K562 (cell line): ENCODE results near the gene FAM32A. TPM values are rescaled to one million over a fixed set of nuclear protein-coding genes. Genes with fewer than 3 reads are reported as not detected.
A peak's percentile ranks its signal among the peaks of the same experiment; 100 is the strongest.

Experiments
- ATAC-seq: fragments of 200-7000 bp; cut with Tn5 transposase; 3 replicates; pipeline ENCODE4 v1.9.1; 2020; ENCODE audit warnings: moderate library complexity
- BruUV-seq: library from RNA; stranded (reverse); fragments of 400-500 nt; replicated peaks from 2 replicates; lab custom pipeline; 2021; lab: Mats Ljungman, UMichigan
- CTCF ChIA-PET: fragments of 300-600 bp; formaldehyde crosslinking; extraction: SDS; loops from one replicate; lab custom pipeline; 2021; ENCODE audit warnings: low intra/inter-chr PET ratio; lab: Yijun Ruan, JAX
- POLR2A ChIA-PET: fragments of 300-600, 350-650 bp; sonication (Branson Sonifier 250); formaldehyde crosslinking; extraction: SDS; loops from one replicate; lab custom pipeline; 2021; ENCODE audit warnings: antibody characterized with exemption, inconsistent platforms; lab: Yijun Ruan, JAX
- DNase-seq, 4 experiments: peaks; one replicate each; pipeline versions ENCODE4 v3.0.0 to v3.0.0-alpha.2; 2011 to 2018; ENCODE audit warnings: low spot score in 3 of 4, mixed read lengths in 3 of 4; ENCODE audit errors: extremely low read depth in 1 of 4
- FAIRE-seq: peaks from 2 replicates; lab custom pipeline; 2011; peaks lifted over from hg19 to GRCh38; lab: Jason Lieb, UNC
- H2AFZ ChIP-seq: 2 replicates; pipeline ENCODE4 v1.6.0; 2011; ENCODE audit warnings: low read depth, low read length, control low read depth, inconsistent platforms
- H3K27ac ChIP-seq: fragments of 200-600 bp; 3 replicates; pipeline ENCODE4 v1.8.0; 2011; ENCODE audit warnings: low read depth, mild to moderate bottlenecking, control low read depth, inconsistent platforms, low read length, moderate library complexity, mixed read lengths; ENCODE audit errors: extremely low read depth
- H3K27me3 ChIP-seq, 2 experiments: fragments of 300-600 bp in 1 of 2; 2 replicates in 1 of 2; 3 replicates in 1 of 2; pipeline versions ENCODE4 v1.6.0 to v1.8.0; 2011; ENCODE audit warnings: inconsistent platforms in 2 of 2, low read length in 2 of 2, mild to moderate bottlenecking in 1 of 2, mixed read lengths in 1 of 2, moderate library complexity in 1 of 2; ENCODE audit not compliant: control insufficient read depth in 2 of 2, insufficient read depth in 2 of 2
- H3K36me3 ChIP-seq: fragments of 300-600 bp; 3 replicates; pipeline ENCODE4 v1.8.0; 2011; ENCODE audit warnings: mild to moderate bottlenecking, low read length, inconsistent platforms; ENCODE audit not compliant: control insufficient read depth, insufficient read depth
- H3K4me1 ChIP-seq, 2 experiments: fragments of 200-600 bp in 1 of 2; replicated peaks in 1 of 2; 2 replicates in 1 of 2; 3 replicates in 1 of 2; pipeline versions ENCODE4 v1.5.1 to v1.8.0; 2011; ENCODE audit warnings: inconsistent platforms in 2 of 2, low read length in 2 of 2, mild to moderate bottlenecking in 1 of 2, mixed read lengths in 1 of 2, moderate library complexity in 1 of 2; ENCODE audit not compliant: control insufficient read depth in 2 of 2, insufficient read depth in 2 of 2
- H3K4me2 ChIP-seq: 2 replicates; pipeline ENCODE4 v1.6.1; 2011; ENCODE audit warnings: low read length, control low read depth, inconsistent platforms, mixed read lengths; ENCODE audit not compliant: insufficient read depth
- H3K4me3 ChIP-seq: fragments of 200-600 bp; sonication (generic), shearing (Covaris generic); 2 replicates; pipeline ENCODE4 v1.5.1; 2016; ENCODE audit warnings: control low read depth, inconsistent platforms
- H3K79me2 ChIP-seq: fragments of 200-600 bp; 3 replicates; pipeline ENCODE4 v1.8.0; 2011; ENCODE audit warnings: low read length, inconsistent platforms; ENCODE audit not compliant: control insufficient read depth, insufficient read depth
- H3K9ac ChIP-seq, 2 experiments: 2 replicates each; pipeline versions ENCODE4 v1.6.0 to v1.6.1; 2011; ENCODE audit warnings: low read depth in 2 of 2, low read length in 2 of 2, control low read depth in 1 of 2, inconsistent platforms in 1 of 2, mild to moderate bottlenecking in 1 of 2, mixed read lengths in 1 of 2; ENCODE audit not compliant: insufficient read depth in 1 of 2
- H3K9me1 ChIP-seq: one replicate; pipeline ENCODE4 v1.6.0; 2011; ENCODE audit warnings: inconsistent platforms, mild to moderate bottlenecking, low read length, moderate library complexity; ENCODE audit not compliant: control insufficient read depth, insufficient read depth
- H3K9me3 ChIP-seq: replicated peaks from 2 replicates; pipeline ENCODE4 v1.5.1; 2011; ENCODE audit warnings: low read depth, low read length, inconsistent platforms; ENCODE audit not compliant: control insufficient read depth, insufficient read depth
- H4K20me1 ChIP-seq: replicated peaks from 2 replicates; pipeline ENCODE4 v1.6.1; 2011; ENCODE audit warnings: low read length, inconsistent platforms, mixed read lengths; ENCODE audit not compliant: control insufficient read depth, insufficient read depth
- ARID1B ChIP-seq: fragments of 450-650 bp; IDR thresholded peaks from 2 replicates; pipeline ENCODE4 v1.6.1; 2016; ENCODE audit warnings: antibody characterized with exemption, mild to moderate bottlenecking, inconsistent platforms
- BHLHE40 ChIP-seq: IDR thresholded peaks from 2 replicates; pipeline ENCODE4 v1.6.1; 2011; ENCODE audit warnings: low read length, improper control_type of control experiment
- CREM ChIP-seq: IDR thresholded peaks from 2 replicates; pipeline ENCODE4 v1.6.1; 2014; ENCODE audit warnings: antibody characterized with exemption, low read depth
- DACH1 ChIP-seq: fragments of 450-650 bp; IDR thresholded peaks from 2 replicates; pipeline ENCODE4 v1.6.1; 2018; ENCODE audit not compliant: partially characterized antibody
- EGR1 ChIP-seq: fragments of 450-650 bp; conservative IDR thresholded peaks from 2 replicates; pipeline ENCODE4 v1.6.1; 2017; ENCODE audit warnings: mild to moderate bottlenecking
- EHMT2 ChIP-seq: fragments of 450-650 bp; IDR thresholded peaks from 2 replicates; pipeline ENCODE4 v1.6.1; 2018; ENCODE audit warnings: antibody characterized with exemption
- FOS ChIP-seq: IDR thresholded peaks from 3 replicates; pipeline ENCODE4 v1.6.1; 2011; ENCODE audit not compliant: insufficient read length; ENCODE audit errors: extremely low read depth
- LEF1 ChIP-seq: fragments of 450-650 bp; IDR thresholded peaks from 2 replicates; pipeline ENCODE4 v1.6.1; 2016; ENCODE audit warnings: mild to moderate bottlenecking
- MEIS2 ChIP-seq: fragments of 450-650 bp; IDR thresholded peaks from 2 replicates; pipeline ENCODE4 v1.6.1; 2014; ENCODE audit warnings: mild to moderate bottlenecking; ENCODE audit not compliant: partially characterized antibody
- MIER1 ChIP-seq: fragments of 450-650 bp; IDR thresholded peaks from 2 replicates; pipeline ENCODE4 v1.6.1; 2016; ENCODE audit warnings: antibody characterized with exemption, mild to moderate bottlenecking, low read depth
- NBN ChIP-seq: fragments of 450-650 bp; IDR thresholded peaks from 2 replicates; pipeline ENCODE4 v1.6.1; 2016; ENCODE audit warnings: low read depth, mild to moderate bottlenecking
- NEUROD1 ChIP-seq: fragments of 150-350 bp; IDR thresholded peaks from 2 replicates; pipeline ENCODE4 v1.6.1; 2014; ENCODE audit warnings: borderline replicate concordance, low read length, low read depth; ENCODE audit not compliant: partially characterized antibody
- NR2C1 ChIP-seq, 2 experiments: fragments of 450-650 bp; IDR thresholded peaks; 2 replicates each; pipeline ENCODE4 v1.6.1; 2017; ENCODE audit warnings: mild to moderate bottlenecking in 2 of 2, antibody characterized with exemption in 1 of 2, inconsistent platforms in 1 of 2, missing compliant biosample characterization in 1 of 2, missing genetic modification characterization in 1 of 2
- NR2C2 ChIP-seq, 2 experiments: fragments of 200-800 bp in 1 of 2; sonication (Bioruptor generic) in 1 of 2; sonication (generic) in 1 of 2; formaldehyde crosslinking in 1 of 2; IDR thresholded peaks; 2 replicates each; pipeline versions ENCODE4 v1.6.1 to v1.8.0; 2016 to 2022; ENCODE audit warnings: mild to moderate bottlenecking in 1 of 2, missing compliant biosample characterization in 1 of 2, missing genetic modification characterization in 1 of 2, missing genetic modification reagents in 1 of 2
- SOX6 ChIP-seq: fragments of 450-650 bp; IDR thresholded peaks from 2 replicates; pipeline ENCODE4 v1.6.1; 2014; ENCODE audit warnings: mild to moderate bottlenecking
- TEAD1 ChIP-seq, 2 experiments: fragments of 450-650 bp in 1 of 2; sonication (generic) in 1 of 2; formaldehyde crosslinking; IDR thresholded peaks; 2 replicates each; pipeline versions ENCODE4 v1.4.0 to v1.8.0; 2020 to 2022; ENCODE audit warnings: mild to moderate bottlenecking in 2 of 2, missing genetic modification reagents in 1 of 2
- ZNF121 ChIP-seq: sonication (generic); formaldehyde crosslinking; conservative IDR thresholded peaks from 2 replicates; pipeline ENCODE4 v1.8.0; 2022; ENCODE audit warnings: missing genetic modification reagents
- WGBS: fragments of 100-300 bp; shearing (Covaris generic); methylation state at CpG from one replicate; pipeline ENCODE4 v1.1.6; 2016; ENCODE audit warnings: low coverage, mixed read lengths; ENCODE audit not compliant: insufficient coverage; ENCODE audit errors: missing lambda C conversion rate; 5-methylcytosine and 5-hydroxymethylcytosine counted together
- in situ Hi-C: fragments of 300-500 bp; cut with MboI; formaldehyde crosslinking; loops from 4 replicates; pipeline ENCODE4 v1.15.0; 2018; ENCODE audit warnings: inconsistent platforms, mixed read lengths
- intact Hi-C: fragments of 100-400 bp; cut with micrococcal nuclease; formaldehyde crosslinking; loops from 2 replicates; pipeline ENCODE4 v1.14.2; 2022
- polyA plus RNA-seq, 8 experiments: library from polyadenylated mRNA; depleted of rRNA in 4 of 8; stranded (reverse) in 5 of 8; unstranded in 3 of 8; fragments of >200 nt; fragmentation: Nextera tagmentation in 2 of 8; fragmentation: Illumina TruSeq in 1 of 8; extraction: Ambion mirVana in 2 of 8; extraction: Trizol in 1 of 8; gene quantifications; 2 replicates each; pipeline versions ENCODE4 v1.2.1 to v1.2.3, GENCODE V29; 2011 to 2014; ENCODE audit warnings: inconsistent platforms in 1 of 8, missing spikeins in 1 of 8
- total RNA-seq, 7 experiments: library from RNA; depleted of rRNA in 6 of 7; stranded (reverse); fragments of >200 nt in 6 of 7; fragmentation: Illumina TruSeq in 2 of 7; extraction: Trizol in 2 of 7; gene quantifications; 2 replicates each; pipeline versions ENCODE4 v1.2.1 to v1.2.3, GENCODE V29; 2011 to 2021; ENCODE audit warnings: low replicate concordance in 1 of 7
- TF ChIP-seq, protein P1 (sequence below): fragments of 450-650 bp; IDR thresholded peaks from 2 replicates; pipeline ENCODE4 v1.6.1; 2016

FAM32A gene
- total and polyA plus RNA-seq, 9 of the 15 experiments (the other 6 are each of a cell fraction or from before 2014, with no cell fraction given): 30.7 to 96.7 (median 73.7) TPM

- ChIA-PET CTCF (no interaction called here), POLR2A (interaction anchor here (0.6 to 1.8 kb wide), 4 partner anchors 10 to 173 kb away, joined by 3 to 15 read pairs (median 6); partner anchors contain the start of gene FAM32A)
- Histone ChIP-seq H3K4me3 (peak overlapping the region; percentile 78), H3K9me1 (no peaks in the 10 kb centered on the region), H3K4me2 (peak overlapping the region; percentile 86), H3K36me3 (peaks cover 7% of the 10 kb centered on the region), H2AFZ (peak overlapping the region; percentile 82), H3K4me1 (peaks cover 18 to 25% of the 10 kb centered on the region in 2 experiments; a peak in 4 of 5 replicates), H3K9me3 (no peaks in the 10 kb centered on the region), H3K27me3 (no peaks in the 10 kb centered on the region), H3K9ac (peak overlapping the region; percentile 50 to 82; a peak in 2 of 4 replicates), H4K20me1 (peaks cover 4% of the 10 kb centered on the region; the same call in 1 of the 2 replicates), H3K27ac (peak overlapping the region; percentile 58), H3K79me2 (peaks cover 15% of the 10 kb centered on the region)
- DNase-seq (no peak), ATAC-seq (no peak; the same call in 1 of the 3 replicates), FAIRE-seq (no peak)
- in situ Hi-C loops: no loop called here
- WGBS: 0% methylated on average over 2 of the region's 2 CpGs
- intact Hi-C loops: no loop called here
- TSS peak; percentile 87 for BruUV-seq
- TF ChIP-seq ZNF121 (CRISPR knock-in tag): no peak
- peak; percentile 12; the same call in 1 of the 2 replicates for TF ChIP-seq EHMT2
- peak; percentile 76 for TF ChIP-seq NR2C2 (CRISPR knock-in tag; IDR thresholded peaks at IDR 0.05)
- TF ChIP-seq NR2C2 (tag; IDR thresholded peaks at IDR 0.05): peak; percentile 89; the same call in 1 of the 2 replicates
- peak; percentile 94 for TF ChIP-seq NBN
- TF ChIP-seq MIER1: 0 out of 2 replicates have a peak, but pooled peaks have one; percentile 26
- TF ChIP-seq LEF1: peak; percentile 87
- peak; percentile 92 to 98 for TF ChIP-seq TEAD1 (CRISPR knock-in tag; IDR thresholded peaks at IDR 0.05)
- TF ChIP-seq, protein P1, sequence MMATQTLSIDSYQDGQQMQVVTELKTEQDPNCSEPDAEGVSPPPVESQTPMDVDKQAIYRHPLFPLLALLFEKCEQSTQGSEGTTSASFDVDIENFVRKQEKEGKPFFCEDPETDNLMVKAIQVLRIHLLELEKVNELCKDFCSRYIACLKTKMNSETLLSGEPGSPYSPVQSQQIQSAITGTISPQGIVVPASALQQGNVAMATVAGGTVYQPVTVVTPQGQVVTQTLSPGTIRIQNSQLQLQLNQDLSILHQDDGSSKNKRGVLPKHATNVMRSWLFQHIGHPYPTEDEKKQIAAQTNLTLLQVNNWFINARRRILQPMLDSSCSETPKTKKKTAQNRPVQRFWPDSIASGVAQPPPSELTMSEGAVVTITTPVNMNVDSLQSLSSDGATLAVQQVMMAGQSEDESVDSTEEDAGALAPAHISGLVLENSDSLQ: peak; percentile 91
- peak; percentile 55 for TF ChIP-seq NEUROD1
- 0 out of 2 replicates have a peak, but pooled peaks have one; percentile 37 for TF ChIP-seq BHLHE40
- TF ChIP-seq MEIS2: peak; percentile 82
- peak; percentile 97 for TF ChIP-seq ARID1B
- peak; percentile 14; the same call in 1 of the 2 replicates for TF ChIP-seq CREM
- peak; percentile 90 for TF ChIP-seq SOX6
- 0 out of 2 replicates have a peak, but pooled peaks have one; percentile 4 for TF ChIP-seq EGR1
- TF ChIP-seq DACH1: peak; percentile 45
- no peak for TF ChIP-seq FOS
- peak; percentile 86 for TF ChIP-seq NR2C1 (IDR thresholded peaks at IDR 0.05)
- peak; percentile 93 for TF ChIP-seq NR2C1 (tag; IDR thresholded peaks at IDR 0.05)
Measured at GRCh38 chr19:16197188-16197621, 12.0 kb downstream of the FAM32A start.
